Colonic mucosa (tissue), 2 donors: ENCODE data around the gene HYAL2. TPM values are rescaled to one million over a fixed set of nuclear protein-coding genes. Genes with fewer than 3 reads are reported as not detected.

ENCODE experiments used
- total RNA-seq, 2 donors: library from RNA; stranded (reverse); fragmentation: NEBNext Ultra II Directional in 1 of 2; extraction: Animal tissue kit (Norgen Biotek cat#: 25700) in 1 of 2; gene quantifications; one replicate each; pipeline ENCODE4 v1.2.1, GENCODE V29; 2021
- donor health status: DM: no; HTN: no; CAD: no.
- donor health status: DM: no; HTN: no; CAD: no.

HYAL2 gene
- total RNA-seq, 2 donors from 2014 or later = 31.3 to 37.1 TPM

Other genes with a start within 250 kb of the HYAL2 start
- 100 to 1,000 TPM; 104 to 114 TPM for gene RBM5, start 233.8 kb downstream of the HYAL2 start, total RNA-seq
- gene SEMA3F, start 167.4 kb downstream of the HYAL2 start, total RNA-seq = 10 to 100 TPM; 14.7 to 24.0 TPM
- gene GNAT1, start 131.1 kb downstream of the HYAL2 start, total RNA-seq = not detected
- under 1 TPM; 0.24 to 0.40 TPM for gene SLC38A3, start 117.5 kb downstream of the HYAL2 start, total RNA-seq
- gene GNAI2, start 86.5 kb downstream of the HYAL2 start, total RNA-seq = 10 to 100 TPM; 48.7 to 77.4 TPM
- gene SEMA3B, start 53.6 kb downstream of the HYAL2 start, total RNA-seq = 10 to 100 TPM; 51.6 to 57.0 TPM
- gene LSMEM2, start 43.7 kb downstream of the HYAL2 start, total RNA-seq = not detected
- gene IFRD2, start 30.3 kb downstream of the HYAL2 start, total RNA-seq = 100 to 1,000 TPM in 1 of 2 donors, 10 to 100 TPM in 1; 52.8 to 129 TPM
- gene HYAL3, start 23.3 kb downstream of the HYAL2 start, total RNA-seq = 1 to 10 TPM; 2.5 to 4.2 TPM
- gene NAA80, start 23.3 kb downstream of the HYAL2 start, total RNA-seq = 1 to 10 TPM; 6.7 to 10.0 TPM
- 10 to 100 TPM in 1 of 2 donors, 1 to 10 TPM in 1; 9.0 to 15.2 TPM for gene HYAL1, start 19.2 kb downstream of the HYAL2 start, total RNA-seq
- gene TUSC2, start 5.5 kb upstream of the HYAL2 start, total RNA-seq = 10 to 100 TPM; 26.1 to 39.5 TPM
- 10 to 100 TPM; 20.6 to 28.2 TPM for gene RASSF1, start 18.1 kb upstream of the HYAL2 start, total RNA-seq
- 1 to 10 TPM in 1 of 2 donors, under 1 TPM in 1; 0.37 to 1.5 TPM for gene ZMYND10, start 23.0 kb upstream of the HYAL2 start, total RNA-seq
- 10 to 100 TPM; 23.2 to 29.6 TPM for gene NPRL2, start 28.0 kb upstream of the HYAL2 start, total RNA-seq
- 10 to 100 TPM; 30.9 to 46.2 TPM for gene CYB561D2, start 28.1 kb upstream of the HYAL2 start, total RNA-seq
- 10 to 100 TPM; 42.1 to 45.0 TPM for gene TMEM115, start 36.8 kb upstream of the HYAL2 start, total RNA-seq
- gene CACNA2D2, start 180.9 kb upstream of the HYAL2 start, total RNA-seq = 1 to 10 TPM; 2.4 to 3.3 TPM
- 1 to 10 TPM; 2.4 to 2.9 TPM for gene C3orf18, start 245.0 kb upstream of the HYAL2 start, total RNA-seq
- gene HEMK1, start 246.8 kb upstream of the HYAL2 start, total RNA-seq = 10 to 100 TPM; 23.0 to 28.5 TPM